Measurements from ENCODE around the gene CELSR2. TPM values are rescaled to one million over a fixed set of nuclear protein-coding genes. Genes with fewer than 3 reads are reported as not detected.

Gene CELSR2
- total RNA-seq, 1 experiment from 2014 or later = 17.1 TPM

DNA sequence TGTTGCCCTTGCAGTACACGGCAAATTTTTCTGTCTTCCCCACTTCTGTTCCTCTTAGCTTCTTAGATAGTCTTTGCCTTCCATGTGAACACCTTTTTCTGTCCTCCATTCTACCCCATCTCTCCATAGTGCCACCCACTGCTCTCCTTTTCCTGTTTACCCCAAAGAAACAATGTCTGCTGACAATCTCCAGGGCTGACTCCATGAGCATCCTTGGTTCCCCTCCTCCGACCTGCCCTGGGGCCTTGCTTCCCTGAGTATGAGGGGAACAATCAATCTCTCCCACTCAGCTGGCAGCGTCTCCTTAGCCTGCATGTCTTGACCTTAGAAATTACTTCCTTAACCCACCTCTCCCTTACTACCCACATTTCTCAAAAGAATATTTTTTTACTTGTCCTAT lies 69.8 kb downstream of the CELSR2 start:
- CTCF ChIA-PET = no interaction called here
- H3K4me1 ChIP-seq (ENCODE audit: control insufficient read depth in 1 of 2, insufficient read depth in 2 of 2, low read length in 2 of 2) = no peaks in the 10 kb centered on the region
- ATAC-seq (no peak), DNase-seq (ENCODE audit: low read depth, low spot score) (no peak)
- no peaks in the 10 kb centered on the region for H3K9me3 ChIP-seq (ENCODE audit: control insufficient read depth in 1 of 2, insufficient read depth in 1 of 2, low read depth in 1 of 2, low read length in 2 of 2)
- H2AFZ ChIP-seq (ENCODE audit: low read depth, low read length, poor library complexity, severe bottlenecking) = no peak overlapping the region
- H3K27me3 ChIP-seq (ENCODE audit: insufficient read depth, low read length) = no peaks in the 10 kb centered on the region
- no peak overlapping the region for H3K9ac ChIP-seq (ENCODE audit: low read length)
- no peak overlapping the region for H3K4me3 ChIP-seq (replicated peaks in 1 of 2; ENCODE audit: low read depth in 1 of 2, low read length in 2 of 2)
- TF ChIP-seq, protein P1, sequence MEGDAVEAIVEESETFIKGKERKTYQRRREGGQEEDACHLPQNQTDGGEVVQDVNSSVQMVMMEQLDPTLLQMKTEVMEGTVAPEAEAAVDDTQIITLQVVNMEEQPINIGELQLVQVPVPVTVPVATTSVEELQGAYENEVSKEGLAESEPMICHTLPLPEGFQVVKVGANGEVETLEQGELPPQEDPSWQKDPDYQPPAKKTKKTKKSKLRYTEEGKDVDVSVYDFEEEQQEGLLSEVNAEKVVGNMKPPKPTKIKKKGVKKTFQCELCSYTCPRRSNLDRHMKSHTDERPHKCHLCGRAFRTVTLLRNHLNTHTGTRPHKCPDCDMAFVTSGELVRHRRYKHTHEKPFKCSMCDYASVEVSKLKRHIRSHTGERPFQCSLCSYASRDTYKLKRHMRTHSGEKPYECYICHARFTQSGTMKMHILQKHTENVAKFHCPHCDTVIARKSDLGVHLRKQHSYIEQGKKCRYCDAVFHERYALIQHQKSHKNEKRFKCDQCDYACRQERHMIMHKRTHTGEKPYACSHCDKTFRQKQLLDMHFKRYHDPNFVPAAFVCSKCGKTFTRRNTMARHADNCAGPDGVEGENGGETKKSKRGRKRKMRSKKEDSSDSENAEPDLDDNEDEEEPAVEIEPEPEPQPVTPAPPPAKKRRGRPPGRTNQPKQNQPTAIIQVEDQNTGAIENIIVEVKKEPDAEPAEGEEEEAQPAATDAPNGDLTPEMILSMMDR (IDR thresholded peaks at IDR 0.05 in 2 of 3, conservative IDR thresholded peaks at IDR 0.05 in 1 of 3; ENCODE audit: borderline replicate concordance in 1 of 3, insufficient read depth in 1 of 3, low read depth in 2 of 3, low read length in 2 of 3) = no peak
- TF ChIP-seq ZBTB33 (IDR thresholded peaks at IDR 0.05; ENCODE audit: extremely low read depth, insufficient replicate concordance, low read length) = no peak
- no peak for TF ChIP-seq YY1 (IDR thresholded peaks at IDR 0.05; ENCODE audit: extremely low read depth, insufficient replicate concordance, low read depth, low read length)
- TF ChIP-seq MAX (IDR thresholded peaks at IDR 0.05) = no peak
- TF ChIP-seq ELF1 (IDR thresholded peaks at IDR 0.05; ENCODE audit: borderline replicate concordance, low read depth) = no peak
- TF ChIP-seq RAD21 (IDR thresholded peaks at IDR 0.05; ENCODE audit: low read depth) = no peak
- TF ChIP-seq EGR1 (IDR thresholded peaks at IDR 0.05; ENCODE audit: low read depth) = no peak
- TF ChIP-seq SRF (IDR thresholded peaks at IDR 0.05; ENCODE audit: low read depth) = no peak
- no peak for TF ChIP-seq SIN3A (IDR thresholded peaks at IDR 0.05; ENCODE audit: low read depth)
- TF ChIP-seq, protein P2, sequence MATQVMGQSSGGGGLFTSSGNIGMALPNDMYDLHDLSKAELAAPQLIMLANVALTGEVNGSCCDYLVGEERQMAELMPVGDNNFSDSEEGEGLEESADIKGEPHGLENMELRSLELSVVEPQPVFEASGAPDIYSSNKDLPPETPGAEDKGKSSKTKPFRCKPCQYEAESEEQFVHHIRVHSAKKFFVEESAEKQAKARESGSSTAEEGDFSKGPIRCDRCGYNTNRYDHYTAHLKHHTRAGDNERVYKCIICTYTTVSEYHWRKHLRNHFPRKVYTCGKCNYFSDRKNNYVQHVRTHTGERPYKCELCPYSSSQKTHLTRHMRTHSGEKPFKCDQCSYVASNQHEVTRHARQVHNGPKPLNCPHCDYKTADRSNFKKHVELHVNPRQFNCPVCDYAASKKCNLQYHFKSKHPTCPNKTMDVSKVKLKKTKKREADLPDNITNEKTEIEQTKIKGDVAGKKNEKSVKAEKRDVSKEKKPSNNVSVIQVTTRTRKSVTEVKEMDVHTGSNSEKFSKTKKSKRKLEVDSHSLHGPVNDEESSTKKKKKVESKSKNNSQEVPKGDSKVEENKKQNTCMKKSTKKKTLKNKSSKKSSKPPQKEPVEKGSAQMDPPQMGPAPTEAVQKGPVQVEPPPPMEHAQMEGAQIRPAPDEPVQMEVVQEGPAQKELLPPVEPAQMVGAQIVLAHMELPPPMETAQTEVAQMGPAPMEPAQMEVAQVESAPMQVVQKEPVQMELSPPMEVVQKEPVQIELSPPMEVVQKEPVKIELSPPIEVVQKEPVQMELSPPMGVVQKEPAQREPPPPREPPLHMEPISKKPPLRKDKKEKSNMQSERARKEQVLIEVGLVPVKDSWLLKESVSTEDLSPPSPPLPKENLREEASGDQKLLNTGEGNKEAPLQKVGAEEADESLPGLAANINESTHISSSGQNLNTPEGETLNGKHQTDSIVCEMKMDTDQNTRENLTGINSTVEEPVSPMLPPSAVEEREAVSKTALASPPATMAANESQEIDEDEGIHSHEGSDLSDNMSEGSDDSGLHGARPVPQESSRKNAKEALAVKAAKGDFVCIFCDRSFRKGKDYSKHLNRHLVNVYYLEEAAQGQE (IDR thresholded peaks at IDR 0.05; ENCODE audit: low read depth) = no peak
- TF ChIP-seq SP1 (IDR thresholded peaks at IDR 0.05; ENCODE audit: low read depth) = no peak
- no peak for TF ChIP-seq EZH2phosphoT487 (IDR thresholded peaks at IDR 0.05; ENCODE audit: borderline replicate concordance)
- no peak for TF ChIP-seq ZFX (IDR thresholded peaks at IDR 0.05)
- no TSS peak for BruUV-seq (replicated peaks)
- no peaks in the 10 kb centered on the region for H3K79me2 ChIP-seq (ENCODE audit: insufficient read depth, low read length)
- RAD21 ChIA-PET (ENCODE audit: low non-redundant PET in 1 of 2, low total read pairs in 2 of 2, uncharacterized antibody in 2 of 2, unreplicated experiment in 2 of 2) = no interaction called here
- H3K36me3 ChIP-seq (ENCODE audit: control insufficient read depth in 1 of 2, insufficient read depth in 2 of 2, low read length in 2 of 2) = no peaks in the 10 kb centered on the region; a peak in 1 of 4 replicates
- POLR2A ChIA-PET = no interaction called here
- intact Hi-C loops (cut with micrococcal nuclease) = no loop called here
- no peaks in the 10 kb centered on the region for H3K9me2 ChIP-seq (ENCODE audit: insufficient read depth)
- H4K20me1 ChIP-seq (ENCODE audit: insufficient read depth) = no peaks in the 10 kb centered on the region
- no peak overlapping the region for H3K27ac ChIP-seq (ENCODE audit: low read depth, low read length)
- H3K4me2 ChIP-seq (ENCODE audit: low read length) = no peak overlapping the region
